Muscle of back (tissue), 11 donors: ENCODE measurements around the gene LENEP. TPM values are rescaled to one million over a fixed set of nuclear protein-coding genes. Genes with fewer than 3 reads are reported as not detected.

Source experiments
- DNase-seq, 3 donors: peaks; one replicate each; pipeline versions ENCODE4 v3.0.0 to v3.0.0-alpha.2; 2013
- polyA plus RNA-seq, 10 donors: library from polyadenylated mRNA; unstranded; fragments of 120-200 nt; gene quantifications; one replicate each; pipeline ENCODE4 v1.2.1, GENCODE V29; 2013; ENCODE audit not compliant: insufficient read length in 10 of 10

LENEP gene
- polyA plus RNA-seq, 10 donors: 0.30 to 0.71 (median 0.48) TPM; not detected in 7

DNA sequence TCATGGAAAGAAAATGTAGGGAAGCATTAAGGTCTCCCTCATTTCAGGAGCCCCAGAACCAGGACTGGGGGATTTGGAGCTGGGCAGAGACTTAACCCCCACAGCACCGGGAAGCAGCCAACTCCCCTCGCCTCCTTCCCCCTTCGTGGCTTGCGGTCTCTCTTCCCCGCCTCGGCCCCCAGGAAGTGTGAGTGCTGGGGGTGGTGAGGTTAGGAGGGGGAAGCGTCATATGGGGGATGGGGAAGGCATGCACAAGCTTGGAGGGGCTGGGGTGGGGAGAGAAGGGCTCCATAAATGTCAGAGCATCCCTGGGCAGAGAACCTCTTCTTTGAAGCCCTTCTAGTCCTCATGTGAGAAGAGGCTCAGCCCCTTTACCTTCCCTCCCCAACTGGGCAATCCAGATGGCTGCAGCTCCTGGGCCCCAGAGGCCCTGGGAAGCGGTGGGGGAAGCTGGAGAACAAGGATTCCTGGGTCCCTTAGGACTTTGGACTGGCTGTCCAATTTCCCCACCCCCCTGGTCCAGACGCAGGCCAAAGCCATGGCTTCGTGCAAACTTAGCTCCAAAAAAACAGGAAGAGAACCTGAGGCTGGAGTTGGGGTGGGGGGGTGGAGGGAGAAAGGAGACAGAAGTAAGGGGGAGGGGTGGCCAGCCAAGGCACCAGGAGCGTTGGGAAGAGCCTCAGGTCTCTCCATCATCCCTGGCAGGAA is 17.0 kb downstream of the LENEP start:
- DNase-seq: no peak

DNA sequence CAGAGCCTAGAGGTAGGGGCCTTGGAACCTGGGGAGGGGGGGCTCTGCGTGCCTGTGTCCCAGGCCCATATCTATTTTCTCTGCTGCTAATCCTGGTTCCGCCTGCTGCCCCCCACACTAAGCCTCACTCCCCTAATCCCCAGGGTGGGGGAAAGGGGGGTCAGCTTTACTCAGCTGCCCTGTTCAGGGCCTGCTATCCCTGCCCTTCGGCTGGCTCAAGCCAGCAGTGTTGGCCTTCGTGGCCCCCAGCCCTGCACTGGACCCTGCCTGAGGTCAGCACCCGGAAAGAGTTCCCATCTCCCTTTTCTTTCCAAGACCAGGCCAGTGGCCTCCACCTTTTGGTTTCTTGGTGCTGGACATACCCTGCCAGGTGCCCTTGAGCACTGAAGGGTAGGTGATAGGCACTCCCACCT is 17.6 kb downstream of the LENEP start:
- DNase-seq: no peak

DNA sequence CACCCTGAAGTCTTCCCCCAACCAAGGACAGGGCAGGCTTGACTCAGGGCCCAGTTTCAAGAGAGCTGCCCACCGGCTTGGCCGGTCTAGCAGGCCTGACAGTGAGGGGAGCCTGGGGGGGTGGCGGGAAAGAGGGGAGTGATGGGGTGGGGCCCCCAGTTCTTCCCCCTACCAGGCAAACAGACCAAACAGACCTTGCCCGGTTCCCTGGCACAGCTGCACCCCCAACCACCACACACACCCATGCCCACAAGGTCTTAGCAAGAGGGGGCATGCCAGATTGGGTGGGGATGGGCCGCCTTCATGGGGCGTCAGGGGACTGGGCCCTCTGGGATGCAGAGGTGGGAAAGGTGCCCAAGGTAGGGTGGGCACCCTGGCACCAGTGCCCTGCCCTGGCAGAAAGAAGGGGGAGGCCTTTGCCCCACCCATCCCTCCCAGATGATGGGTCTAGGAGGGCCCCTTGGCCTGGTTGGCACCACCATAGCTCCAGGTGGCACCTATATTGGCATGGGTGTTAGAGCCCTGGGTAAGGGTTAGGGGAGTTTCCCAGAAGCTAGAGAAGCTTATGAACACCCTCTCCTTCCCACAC is 18.1 kb downstream of the LENEP start:
- DNase-seq: no peak

DNA sequence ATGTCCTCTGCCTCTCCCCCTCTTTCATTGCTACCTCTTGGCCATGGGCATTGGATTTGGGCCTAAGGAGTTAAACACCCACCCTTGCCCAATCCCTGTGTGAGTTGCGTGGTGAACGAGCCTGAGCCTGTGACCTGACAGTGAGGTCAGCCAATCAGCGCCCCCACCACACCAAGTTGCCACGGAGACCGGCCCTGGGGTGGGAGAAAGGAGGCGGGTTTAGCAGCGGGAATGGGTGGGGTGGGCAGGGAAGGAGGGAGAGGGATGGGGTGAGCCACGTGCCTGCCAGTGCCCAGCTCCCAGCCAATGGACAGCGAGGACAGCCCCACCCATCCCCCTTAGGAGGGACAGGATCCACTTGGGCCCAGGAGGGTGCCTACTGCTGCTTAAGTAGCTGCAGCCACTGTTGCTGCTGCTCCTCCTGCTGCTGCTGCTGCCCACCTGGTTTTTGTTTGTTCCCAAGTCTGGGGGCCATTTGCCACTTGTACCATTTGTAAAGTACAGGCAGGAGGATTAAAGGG is 18.7 kb downstream of the LENEP start:
- no peak for DNase-seq

DNA sequence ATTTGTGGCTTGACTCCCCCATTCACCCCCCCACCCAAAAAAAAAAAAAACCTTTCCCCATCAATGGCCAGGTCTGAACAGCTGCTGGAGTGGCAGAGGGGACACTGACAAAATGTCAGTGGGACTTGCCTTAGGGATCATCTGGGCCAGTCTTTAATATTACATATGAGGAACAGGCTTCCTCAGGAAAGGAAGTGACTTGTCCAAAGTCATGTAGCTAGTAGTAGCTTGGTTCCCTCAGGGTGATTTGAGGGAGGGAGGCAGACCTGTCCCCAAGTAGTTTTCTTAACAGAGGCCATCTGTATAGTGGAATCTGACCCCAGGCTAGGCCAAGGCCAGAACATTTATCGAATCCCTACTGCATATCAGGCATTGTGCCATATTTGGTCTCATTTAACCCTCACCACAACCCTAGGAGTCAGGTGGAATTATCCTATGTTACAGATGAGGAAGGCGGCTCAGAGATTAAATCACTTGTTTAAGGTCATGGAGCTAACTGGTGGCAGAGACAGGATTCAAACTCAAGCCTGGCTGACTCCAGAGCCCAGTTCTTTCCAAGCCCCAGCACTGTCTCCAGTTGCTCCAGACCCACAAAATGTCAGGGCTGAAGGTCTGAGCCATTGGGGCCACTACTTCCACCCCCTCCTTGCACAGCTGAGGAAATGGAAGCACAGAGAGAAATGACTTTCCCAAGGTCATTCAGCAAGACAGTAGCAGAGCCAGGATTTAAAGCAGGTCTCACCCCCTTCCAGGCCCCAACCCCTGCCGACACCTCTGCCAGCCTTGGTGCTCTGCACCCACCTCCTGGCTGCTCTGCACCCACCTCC is 19.6 kb downstream of the LENEP start:
- no peak for DNase-seq

DNA sequence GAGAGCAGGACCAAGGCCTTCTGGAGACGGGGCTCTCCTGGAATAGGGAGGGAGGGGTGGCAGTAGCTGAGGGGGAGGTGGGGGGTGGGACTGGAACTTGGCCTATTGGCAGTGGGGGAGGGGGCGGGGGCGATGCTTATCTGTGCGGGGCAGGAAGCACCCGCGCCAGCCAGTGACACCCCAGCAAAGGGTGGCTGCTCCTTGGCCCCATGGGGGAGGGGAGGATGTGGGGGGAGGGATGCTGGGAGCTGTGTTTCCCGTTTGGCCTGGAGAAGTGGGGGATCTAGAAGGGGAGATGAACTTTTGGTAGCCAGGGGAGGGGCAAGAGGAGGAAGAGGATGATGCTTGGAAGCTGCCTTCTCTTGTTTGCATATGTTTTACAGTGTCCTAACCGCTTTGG is 20.2 kb downstream of the LENEP start:
- DNase-seq: no peak

DNA sequence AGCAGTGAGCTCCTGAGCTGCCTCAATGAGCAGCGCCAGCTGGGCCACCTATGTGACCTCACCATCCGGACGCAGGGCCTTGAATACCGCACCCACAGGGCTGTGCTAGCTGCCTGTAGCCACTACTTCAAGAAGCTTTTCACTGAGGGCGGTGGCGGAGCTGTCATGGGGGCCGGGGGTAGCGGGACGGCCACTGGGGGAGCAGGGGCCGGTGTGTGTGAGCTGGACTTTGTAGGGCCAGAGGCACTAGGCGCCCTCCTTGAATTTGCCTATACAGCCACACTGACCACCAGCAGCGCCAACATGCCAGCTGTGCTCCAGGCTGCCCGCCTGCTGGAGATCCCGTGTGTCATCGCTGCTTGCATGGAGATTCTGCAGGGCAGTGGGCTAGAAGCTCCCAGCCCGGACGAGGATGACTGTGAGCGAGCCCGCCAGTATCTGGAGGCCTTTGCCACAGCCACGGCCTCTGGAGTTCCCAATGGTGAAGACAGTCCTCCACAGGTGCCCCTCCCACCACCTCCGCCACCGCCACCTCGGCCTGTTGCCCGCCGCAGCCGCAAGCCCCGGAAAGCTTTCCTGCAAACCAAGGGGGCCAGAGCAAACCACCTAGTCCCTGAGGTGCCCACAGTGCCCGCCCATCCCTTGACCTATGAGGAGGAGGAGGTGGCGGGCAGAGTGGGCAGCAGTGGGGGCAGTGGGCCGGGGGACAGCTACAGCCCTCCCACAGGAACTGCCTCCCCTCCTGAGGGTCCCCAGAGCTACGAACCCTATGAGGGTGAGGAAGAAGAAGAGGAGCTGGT is 21.5 kb downstream of the LENEP start:
- no peak for DNase-seq

DNA sequence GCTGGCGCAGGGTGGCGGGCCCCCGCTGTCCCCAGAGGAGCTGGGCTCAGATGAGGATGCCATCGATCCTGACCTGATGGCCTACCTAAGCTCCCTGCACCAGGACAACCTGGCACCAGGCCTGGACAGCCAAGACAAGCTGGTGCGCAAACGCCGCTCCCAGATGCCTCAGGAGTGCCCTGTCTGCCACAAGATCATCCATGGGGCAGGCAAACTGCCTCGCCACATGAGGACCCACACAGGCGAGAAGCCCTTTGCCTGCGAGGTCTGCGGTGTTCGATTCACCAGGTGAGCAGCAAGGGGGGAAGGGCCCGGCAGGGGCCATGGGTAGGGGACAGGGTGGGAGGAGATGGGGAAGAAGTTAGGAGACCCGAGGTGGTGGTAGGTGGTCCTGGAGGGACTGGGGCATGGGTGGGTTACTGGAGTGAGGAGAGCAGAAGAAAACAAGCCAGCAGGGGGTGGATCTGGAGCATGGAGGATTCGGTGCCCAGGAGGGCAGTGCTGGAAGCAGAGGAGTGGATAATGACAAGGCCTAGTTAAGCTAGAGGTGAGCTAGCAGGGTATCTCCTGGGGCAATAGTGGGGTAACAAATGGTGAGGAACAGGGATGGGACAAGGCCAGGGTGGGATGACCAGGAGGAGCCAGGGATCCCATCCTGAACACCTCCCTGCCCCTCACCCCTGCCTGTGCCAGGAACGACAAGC is 22.3 kb downstream of the LENEP start:
- no peak for DNase-seq

DNA sequence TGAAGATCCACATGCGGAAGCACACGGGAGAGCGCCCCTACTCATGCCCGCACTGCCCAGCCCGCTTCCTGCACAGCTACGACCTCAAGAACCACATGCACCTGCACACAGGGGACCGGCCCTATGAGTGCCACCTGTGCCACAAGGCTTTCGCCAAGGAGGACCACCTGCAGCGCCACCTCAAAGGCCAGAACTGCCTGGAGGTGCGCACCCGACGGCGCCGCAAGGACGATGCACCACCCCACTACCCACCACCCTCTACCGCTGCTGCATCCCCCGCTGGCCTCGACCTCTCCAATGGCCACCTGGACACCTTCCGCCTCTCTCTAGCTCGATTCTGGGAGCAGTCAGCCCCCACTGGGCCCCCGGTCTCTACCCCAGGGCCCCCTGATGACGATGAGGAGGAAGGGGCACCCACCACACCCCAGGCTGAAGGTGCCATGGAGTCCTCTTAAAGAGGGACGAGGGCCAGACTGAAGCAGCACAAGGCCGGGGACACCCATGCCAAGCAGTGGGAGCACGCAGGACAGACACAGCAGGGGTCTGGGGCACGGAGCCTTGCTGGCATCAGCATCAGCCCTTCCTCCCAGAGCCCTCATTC is 22.9 kb downstream of the LENEP start:
- DNase-seq: no peak

DNA sequence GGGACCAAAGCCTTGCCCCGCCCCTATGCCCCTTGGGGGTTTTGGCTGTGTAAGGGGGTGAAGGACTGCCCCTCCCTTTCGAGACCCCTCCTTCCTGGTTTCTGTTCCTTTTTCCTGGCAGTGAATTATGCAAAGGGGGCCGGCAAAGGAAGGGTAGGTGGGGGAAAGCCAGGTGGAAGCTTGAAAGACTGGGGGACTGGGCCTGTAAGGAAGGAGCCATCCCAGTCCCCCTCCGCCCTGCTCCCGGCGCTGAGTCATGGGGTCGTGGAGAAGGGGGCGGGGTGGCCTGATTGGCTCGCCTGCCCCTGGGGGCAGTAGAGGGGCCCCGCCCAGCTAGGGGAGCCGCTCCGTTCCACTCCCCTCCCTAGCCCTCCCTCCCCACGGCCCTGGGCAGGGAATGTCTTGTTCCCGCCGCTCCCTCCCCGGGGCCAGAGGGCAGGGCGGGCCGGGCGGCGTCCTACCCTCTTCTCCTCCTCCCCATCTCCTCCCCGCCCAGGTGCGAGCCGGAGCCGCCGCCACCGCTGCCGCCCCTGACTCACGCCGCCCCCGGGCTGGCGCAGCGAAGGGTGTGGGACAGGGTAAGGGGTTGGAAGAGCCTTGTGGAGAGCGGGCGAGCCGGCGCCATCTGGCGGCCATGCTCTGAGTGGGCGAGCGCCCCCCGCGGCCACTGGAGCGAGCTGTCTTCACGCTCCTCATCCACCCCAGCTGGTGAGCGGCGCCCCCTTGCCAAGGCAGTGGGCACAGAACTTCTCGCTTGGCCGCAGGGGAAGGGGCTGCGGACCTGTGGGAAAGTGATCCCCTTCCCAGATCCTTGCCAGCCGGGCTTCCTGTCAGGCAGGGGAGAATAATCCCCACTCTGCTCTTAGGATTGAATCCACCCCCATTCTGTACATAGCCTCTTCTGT is 23.9 kb downstream of the LENEP start:
- peak; percentile 85 to 96 (median 89) for DNase-seq

DNA sequence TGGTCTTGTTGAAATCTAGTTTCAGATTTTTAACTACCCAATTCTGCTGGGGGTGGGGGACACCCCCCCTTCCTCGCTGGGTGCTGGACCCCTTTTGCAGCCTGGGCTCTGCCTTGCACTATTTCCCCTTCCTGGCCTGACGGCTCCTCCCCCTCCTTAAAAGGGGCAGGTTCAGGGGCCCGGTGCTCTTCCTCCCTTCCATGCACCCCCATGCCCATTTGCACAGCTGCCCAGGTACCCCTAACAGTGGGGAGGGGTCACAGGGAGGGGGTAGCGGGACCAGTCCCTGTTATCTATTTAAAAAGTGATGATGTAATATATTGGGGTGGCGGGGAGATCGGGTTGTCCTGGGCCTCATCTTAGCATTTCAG is 24.5 kb downstream of the LENEP start:
- DNase-seq: no peak

DNA sequence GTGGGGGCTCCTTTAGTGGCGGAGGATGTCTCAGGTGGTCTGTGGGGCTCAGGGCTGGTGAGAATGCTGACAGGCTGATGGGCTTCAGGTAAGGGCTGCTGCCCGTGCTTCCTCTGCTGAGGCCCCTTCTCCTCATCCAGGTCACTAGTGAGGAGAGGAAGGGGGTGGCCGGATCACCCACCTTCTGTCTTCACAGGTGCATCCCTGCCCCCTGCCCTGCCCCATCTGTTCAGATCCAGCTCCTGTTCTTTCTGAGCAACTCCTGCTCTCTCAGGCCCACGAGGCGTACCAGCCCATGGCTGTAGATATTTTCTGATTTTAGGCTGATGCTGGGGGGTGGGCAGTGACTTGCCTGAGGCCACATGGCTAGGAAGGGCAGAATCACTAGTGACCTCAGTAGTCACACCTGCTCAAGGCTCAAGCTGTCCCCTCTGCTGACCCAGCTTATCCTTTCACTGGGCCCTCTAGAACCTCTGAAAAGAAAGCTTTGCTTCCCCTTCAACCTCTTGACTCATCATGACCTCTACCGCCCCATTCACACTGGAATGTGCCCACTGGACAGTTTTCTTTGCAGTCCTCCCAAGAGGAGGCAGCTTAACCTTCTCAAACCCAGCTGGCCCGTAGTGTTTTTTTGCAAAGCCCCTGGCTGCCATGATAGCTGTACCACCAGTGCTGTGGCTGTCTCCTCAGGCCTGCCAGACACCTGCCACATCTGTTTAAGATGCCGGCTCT is 25.4 kb downstream of the LENEP start:
- DNase-seq: no peak

DNA sequence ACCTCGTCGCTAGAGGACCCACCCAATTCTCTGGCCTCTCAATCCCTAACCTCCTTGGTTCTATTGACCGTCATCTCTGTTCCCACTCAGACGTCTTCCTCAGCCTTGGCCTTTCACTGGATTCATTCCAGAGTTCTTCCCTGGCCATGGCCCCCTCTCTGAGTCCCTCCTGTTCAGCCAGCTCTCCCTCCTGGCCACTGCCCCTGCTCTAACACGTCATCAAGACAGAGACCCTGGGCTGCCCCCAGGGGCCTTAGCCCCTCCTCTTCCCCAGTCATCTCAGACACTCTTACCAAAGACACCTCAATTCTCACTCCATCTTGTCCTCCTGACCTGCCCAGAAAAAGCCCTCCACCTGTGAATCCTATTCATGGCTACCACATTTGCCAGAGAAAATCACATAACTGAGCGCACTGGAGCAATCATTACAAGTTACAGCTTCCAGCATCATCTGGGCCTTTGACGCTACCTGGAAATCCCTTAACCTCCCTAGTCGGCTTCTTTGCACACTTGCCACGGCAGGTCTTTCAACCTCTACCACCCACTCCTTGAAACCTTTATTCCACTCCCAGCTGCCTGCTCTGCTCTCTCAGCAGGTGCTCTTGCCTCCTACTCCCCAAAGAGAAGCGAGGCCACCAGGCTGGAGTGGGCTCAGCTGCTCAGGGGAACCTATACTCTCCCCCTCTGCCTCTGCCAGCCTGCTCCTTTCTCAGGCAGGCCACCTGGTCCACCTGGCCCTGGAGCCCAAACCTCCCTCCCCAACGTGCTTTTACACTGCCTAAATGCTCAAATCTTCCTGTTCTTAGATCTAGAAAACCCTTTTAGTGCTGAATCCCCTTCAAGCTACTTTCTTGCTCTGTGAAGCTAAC is 26.2 kb downstream of the LENEP start:
- no peak for DNase-seq

DNA sequence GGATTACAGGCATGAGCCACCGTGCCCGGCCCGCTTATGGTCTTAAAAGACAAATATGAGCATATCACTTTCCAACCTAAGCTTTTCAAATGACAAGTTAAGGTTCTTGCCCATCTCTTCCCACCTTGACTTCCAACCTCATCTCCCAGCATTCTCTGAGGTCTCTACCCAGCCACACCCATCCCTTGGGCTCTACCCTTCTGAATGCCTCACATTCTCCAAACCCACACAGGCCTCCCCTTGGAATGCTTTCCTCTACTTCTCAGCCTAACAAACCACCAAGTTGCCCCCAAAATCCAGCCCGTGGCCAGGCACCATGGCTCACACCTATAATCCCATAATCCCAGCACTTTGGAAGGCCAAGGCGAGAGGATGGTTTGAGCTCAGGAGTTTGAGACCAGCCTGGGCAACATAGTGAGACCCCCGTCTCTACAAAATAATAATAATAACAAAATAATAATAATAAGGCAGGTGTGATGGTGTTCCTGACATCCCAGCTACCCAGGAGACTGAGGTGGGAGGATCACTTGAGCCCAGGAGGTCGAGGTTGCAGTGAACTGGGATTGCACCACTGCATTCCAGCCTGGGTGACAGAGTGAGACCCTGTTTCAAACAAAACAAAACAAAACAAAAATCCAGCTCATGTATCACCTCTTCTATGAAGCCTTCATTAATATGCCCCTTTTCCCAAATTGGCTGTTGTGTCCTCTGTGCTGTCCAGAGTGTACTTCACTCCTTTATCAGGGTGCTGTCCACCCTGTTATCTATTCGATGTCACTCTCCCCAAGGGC is 28.9 kb downstream of the LENEP start:
- DNase-seq: no peak

DNA sequence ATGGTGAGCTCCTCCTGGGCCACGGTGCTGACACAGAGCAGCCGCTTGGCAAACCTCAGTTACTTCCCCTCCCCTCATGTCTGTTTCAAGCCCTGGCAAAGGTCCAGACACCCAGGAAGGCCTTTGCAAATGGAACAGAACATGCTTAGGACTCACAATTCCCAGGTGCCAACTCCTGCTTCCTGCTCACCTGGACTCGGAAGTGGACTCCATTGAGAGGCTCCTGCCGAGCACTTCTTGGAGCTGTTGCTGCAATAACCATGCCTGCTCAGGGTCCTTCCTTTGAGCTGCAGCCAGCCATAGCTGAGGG is 29.5 kb downstream of the LENEP start:
- no peak for DNase-seq

DNA sequence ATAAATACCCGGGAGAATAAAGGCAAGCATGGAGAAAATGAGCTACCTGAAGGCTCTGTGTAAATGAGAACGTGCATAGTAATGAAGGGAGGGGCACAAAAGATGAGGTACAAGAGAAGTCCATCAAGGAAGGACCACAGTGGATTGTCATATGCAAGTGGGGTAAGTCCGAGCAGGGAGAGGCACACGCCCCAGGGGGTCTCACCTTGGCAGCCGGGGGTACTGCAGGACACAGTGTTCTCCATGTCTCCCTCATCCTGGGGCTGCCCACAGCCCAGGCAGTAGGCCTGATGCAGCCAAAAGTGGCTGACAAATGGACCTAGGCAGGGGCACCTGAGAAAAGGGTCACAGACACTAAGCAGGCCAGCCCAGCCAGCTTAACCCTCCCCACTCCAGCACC is 30.2 kb downstream of the LENEP start:
- no peak for DNase-seq

DNA sequence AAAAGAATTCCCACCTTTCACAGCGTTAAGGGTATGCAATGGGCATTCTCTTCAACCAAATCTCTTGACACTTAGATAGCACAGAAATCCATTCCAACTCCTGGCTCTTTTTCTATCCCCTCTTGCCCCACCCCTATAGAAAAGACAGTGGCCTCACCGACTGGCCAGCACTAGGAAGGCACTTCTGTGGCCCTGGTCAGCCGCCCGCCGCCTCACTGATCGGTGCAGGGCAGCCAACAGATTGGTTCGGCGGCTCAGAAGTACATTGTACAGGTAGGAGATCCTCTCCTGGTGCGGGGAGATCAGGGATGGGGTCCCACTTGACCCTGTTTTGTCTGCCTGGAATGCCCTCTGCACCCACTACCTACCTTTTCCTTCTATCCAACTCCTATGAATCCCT is 30.9 kb downstream of the LENEP start:
- no peak for DNase-seq
